ENCODE data around the gene WT1.

DNA sequence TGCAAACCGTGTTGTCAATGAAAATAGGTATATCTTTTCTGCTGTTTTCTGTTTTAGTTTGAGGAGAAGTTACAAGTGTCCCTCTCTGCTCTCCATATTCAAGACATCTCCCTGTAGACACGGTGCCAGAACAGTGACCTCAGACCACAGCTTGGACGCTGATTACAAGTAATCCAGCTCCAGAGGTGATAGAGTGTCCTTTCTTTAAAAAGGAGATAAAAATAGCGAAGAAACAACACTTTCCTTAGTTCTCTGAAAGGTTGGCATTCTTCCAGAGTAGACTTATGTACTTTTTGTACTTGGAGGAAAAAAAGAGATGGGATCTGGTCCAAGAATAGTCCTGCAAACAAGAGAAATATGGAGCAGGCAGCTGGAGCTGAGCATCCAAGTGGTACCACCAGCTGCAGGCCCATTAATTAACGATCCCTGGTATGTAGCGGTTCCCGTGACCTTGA, 43.0 kb upstream of the WT1 start:
- no peak for TF ChIP-seq ZNF780A (CRISPR knock-in tag; IDR thresholded peaks at IDR 0.05)
- no peak for TF ChIP-seq ZNF276 (CRISPR knock-in tag; IDR thresholded peaks at IDR 0.05; ENCODE audit: low read depth)
- TF ChIP-seq CBX1 (IDR thresholded peaks at IDR 0.05; ENCODE audit: low read depth) = no peak
- no peak for TF ChIP-seq CEBPB (IDR thresholded peaks at IDR 0.05; ENCODE audit: borderline replicate concordance, low read depth, low read length)
- TF ChIP-seq, protein P1, sequence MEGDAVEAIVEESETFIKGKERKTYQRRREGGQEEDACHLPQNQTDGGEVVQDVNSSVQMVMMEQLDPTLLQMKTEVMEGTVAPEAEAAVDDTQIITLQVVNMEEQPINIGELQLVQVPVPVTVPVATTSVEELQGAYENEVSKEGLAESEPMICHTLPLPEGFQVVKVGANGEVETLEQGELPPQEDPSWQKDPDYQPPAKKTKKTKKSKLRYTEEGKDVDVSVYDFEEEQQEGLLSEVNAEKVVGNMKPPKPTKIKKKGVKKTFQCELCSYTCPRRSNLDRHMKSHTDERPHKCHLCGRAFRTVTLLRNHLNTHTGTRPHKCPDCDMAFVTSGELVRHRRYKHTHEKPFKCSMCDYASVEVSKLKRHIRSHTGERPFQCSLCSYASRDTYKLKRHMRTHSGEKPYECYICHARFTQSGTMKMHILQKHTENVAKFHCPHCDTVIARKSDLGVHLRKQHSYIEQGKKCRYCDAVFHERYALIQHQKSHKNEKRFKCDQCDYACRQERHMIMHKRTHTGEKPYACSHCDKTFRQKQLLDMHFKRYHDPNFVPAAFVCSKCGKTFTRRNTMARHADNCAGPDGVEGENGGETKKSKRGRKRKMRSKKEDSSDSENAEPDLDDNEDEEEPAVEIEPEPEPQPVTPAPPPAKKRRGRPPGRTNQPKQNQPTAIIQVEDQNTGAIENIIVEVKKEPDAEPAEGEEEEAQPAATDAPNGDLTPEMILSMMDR (CRISPR knock-in tag; IDR thresholded peaks at IDR 0.05) = no peak
- no peak for TF ChIP-seq KDM5B (CRISPR knock-in tag; IDR thresholded peaks at IDR 0.05; ENCODE audit: borderline replicate concordance)

Data from HepG2 (cell line).